Measurements from ENCODE around the gene FAM110C.
"Not testable (repeated sequence)": the region's sequence is repeated elsewhere in the genome, so short reads cannot be mapped to it uniquely, and the experiment has no call there.

FAM110C gene

DNA sequence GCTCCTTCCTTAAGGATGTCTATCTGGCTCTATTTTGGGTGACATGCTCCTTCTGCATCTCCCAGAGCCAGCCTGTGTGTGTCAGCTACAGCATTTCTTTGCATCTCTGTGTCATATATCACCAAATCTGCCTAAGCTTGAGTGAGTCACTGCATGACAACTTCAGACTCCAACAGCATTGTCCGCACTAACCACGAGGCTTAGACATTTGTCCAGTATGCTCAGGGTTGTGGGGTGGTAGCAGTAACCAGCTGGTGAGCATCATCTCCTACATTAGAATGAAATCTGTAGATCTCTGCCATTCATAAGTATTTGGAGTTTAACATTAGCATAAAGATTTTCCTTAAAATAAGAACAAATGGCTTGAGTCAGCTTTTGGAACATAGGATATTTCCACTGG is 30.4 kb downstream of the FAM110C start:
- not testable (repeated sequence) for H3K9ac ChIP-seq (ENCODE audit: low read length in 5 of 5); H3K27ac ChIP-seq (ENCODE audit: low read depth, low read length); H3K9me3 ChIP-seq (ENCODE audit: control insufficient read depth in 5 of 5, low read length in 5 of 5); H3K27me3 ChIP-seq (ENCODE audit: control insufficient read depth in 5 of 5, insufficient read depth in 4 of 5, low read length in 5 of 5); H3K4me3 ChIP-seq (ENCODE audit: low read depth in 1 of 5, low read length in 5 of 5); H3K36me3 ChIP-seq (ENCODE audit: control insufficient read depth in 5 of 5, insufficient read depth in 5 of 5, low read length in 5 of 5); H3K4me1 ChIP-seq (ENCODE audit: control insufficient read depth in 5 of 5, insufficient read depth in 5 of 5, low read length in 5 of 5)

DNA sequence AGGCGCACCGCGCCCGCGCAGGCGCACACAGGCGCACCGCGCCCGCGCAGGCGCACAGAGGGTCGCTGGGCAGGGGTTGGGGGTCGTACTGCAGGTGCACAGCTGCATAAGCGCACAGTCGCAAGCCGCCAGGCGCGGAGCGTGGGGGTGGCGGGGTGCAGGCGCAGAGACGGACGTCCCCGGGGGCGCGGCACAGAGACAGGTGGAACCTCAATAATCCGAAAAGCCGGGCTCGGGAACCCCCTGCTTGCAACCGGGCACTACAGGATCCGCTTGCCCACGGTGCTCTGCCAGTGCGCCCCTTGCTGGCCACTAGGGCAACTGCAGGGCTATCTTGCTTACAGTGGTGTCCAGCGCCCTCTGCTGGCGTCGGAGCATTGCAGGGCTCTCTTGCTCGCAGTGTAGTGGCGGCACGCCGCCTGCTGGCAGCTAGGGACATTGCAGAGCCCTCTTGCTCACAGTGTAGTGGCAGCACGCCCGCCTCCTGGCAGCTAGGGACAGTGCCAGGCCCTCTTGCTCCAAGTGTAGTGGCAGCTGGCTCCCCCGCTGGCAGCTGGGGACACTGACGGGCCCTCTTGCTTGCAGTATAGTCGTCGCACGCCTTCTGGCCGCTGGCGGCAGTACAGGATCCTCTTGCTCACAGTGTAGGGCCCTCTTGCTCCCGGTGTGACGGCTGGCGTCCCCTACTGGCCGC is 34.9 kb downstream of the FAM110C start:
- Histone ChIP-seq H3K9me3 (ENCODE audit: control insufficient read depth in 5 of 5, low read length in 5 of 5) (peaks cover 0 to 7% (median 4%) of the 10 kb centered on the region in 5 donors), H3K4me1 (ENCODE audit: control insufficient read depth in 5 of 5, insufficient read depth in 5 of 5, low read length in 5 of 5) (no peaks in the 10 kb centered on the region), H3K27me3 (ENCODE audit: control insufficient read depth in 5 of 5, insufficient read depth in 4 of 5, low read length in 5 of 5) (no peaks in the 10 kb centered on the region), H3K36me3 (ENCODE audit: control insufficient read depth in 5 of 5, insufficient read depth in 5 of 5, low read length in 5 of 5) (no peaks in the 10 kb centered on the region), H3K9ac (ENCODE audit: low read length in 5 of 5) (no peak overlapping the region), H3K4me3 (ENCODE audit: low read depth in 1 of 5, low read length in 5 of 5) (no peak overlapping the region), H3K27ac (ENCODE audit: low read depth, low read length) (no peak overlapping the region)

DNA sequence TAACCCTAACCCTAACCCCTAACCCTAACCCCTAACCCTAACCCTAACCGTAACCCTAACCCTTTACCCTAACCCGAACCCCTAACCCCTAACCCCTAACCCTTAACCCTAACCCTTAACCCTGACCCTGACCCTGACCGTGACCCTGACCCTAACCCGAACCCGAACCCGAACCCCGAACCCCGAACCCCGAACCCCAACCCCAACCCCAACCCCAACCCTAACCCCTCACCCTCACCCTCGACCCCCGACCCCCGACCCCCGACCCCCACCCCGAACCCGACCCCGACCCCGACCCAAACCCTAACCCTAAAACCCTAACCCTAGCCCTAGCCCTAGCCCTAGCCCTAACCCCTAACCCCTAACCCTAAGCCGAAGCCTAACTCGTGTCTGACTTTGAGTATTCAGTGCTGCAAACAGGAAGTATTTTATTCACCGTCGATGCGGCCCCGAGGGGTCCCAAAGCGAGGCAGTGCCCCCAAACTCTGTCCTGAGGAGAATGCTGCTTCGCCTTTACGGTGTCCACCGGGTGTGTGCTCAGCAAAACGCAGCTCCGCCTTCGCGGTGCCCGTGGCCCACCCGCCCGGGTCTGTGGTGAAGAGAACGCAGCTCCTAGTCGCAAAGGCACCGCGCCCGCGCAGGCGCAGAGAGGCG is 36.0 kb downstream of the FAM110C start:
- Histone ChIP-seq H3K27ac (ENCODE audit: low read depth, low read length) (no peak overlapping the region), H3K27me3 (ENCODE audit: control insufficient read depth in 5 of 5, insufficient read depth in 4 of 5, low read length in 5 of 5) (no peaks in the 10 kb centered on the region), H3K36me3 (ENCODE audit: control insufficient read depth in 5 of 5, insufficient read depth in 5 of 5, low read length in 5 of 5) (no peaks in the 10 kb centered on the region), H3K4me1 (ENCODE audit: control insufficient read depth in 5 of 5, insufficient read depth in 5 of 5, low read length in 5 of 5) (no peaks in the 10 kb centered on the region), H3K4me3 (ENCODE audit: low read depth in 1 of 5, low read length in 5 of 5) (no peak overlapping the region), H3K9ac (ENCODE audit: low read length in 5 of 5) (no peak overlapping the region), H3K9me3 (ENCODE audit: control insufficient read depth in 5 of 5, low read length in 5 of 5) (peaks cover 0 to 7% (median 4%) of the 10 kb centered on the region in 5 donors)

Measured in subcutaneous abdominal adipose tissue (tissue), 5 donors.